ENCODE measurements around the gene HDAC4. TPM values are rescaled to one million over a fixed set of nuclear protein-coding genes. Genes with fewer than 3 reads are reported as not detected.

The HDAC4 gene
- total RNA-seq, 5 donors from 2014 or later (not counting 1 experiment from before 2014, with no cell fraction given) = 44.8 to 80.2 (median 60.9) TPM

DNA sequence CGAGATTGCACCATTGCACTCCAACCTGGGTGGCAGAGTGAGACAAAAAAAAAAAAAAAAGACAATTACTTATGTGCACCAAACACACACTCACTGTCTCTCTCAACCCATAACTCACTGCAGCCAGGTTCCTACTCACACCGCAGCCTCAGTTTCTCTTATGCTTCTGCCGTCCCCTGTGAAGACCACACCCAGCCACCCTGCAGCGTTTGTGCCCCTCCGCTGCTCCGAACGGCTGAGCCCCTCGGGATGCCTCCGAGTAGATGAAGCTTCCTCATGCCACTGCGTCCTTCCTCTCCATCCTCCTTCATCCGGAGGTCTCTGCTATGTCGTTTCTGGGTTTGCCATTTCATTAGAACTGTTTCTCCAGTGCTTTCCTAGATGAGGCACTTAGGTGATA lies 392.8 kb downstream of the HDAC4 start:
- Histone ChIP-seq H3K4me1 (ENCODE audit: control insufficient read depth in 1 of 2, extremely low read depth in 1 of 2, insufficient read depth in 2 of 2, low read length in 2 of 2) (no peaks in the 10 kb centered on the region), H3K9me3 (no peaks in the 10 kb centered on the region), H3K27me3 (replicated peaks in 1 of 2; ENCODE audit: control insufficient read depth in 2 of 2, extremely low read depth in 1 of 2, insufficient read depth in 2 of 2, low read length in 1 of 2) (peaks cover 0 to 57% of the 10 kb centered on the region in 2 experiments), H3K27ac (ENCODE audit: low read length) (no peak overlapping the region), H3K4me3 (ENCODE audit: control insufficient read depth in 1 of 2, extremely low read depth in 1 of 2, low read length in 1 of 2) (no peak overlapping the region), H3K36me3 (ENCODE audit: control insufficient read depth in 2 of 2, extremely low read depth in 1 of 2, insufficient read depth in 1 of 2, low read length in 1 of 2) (no peaks in the 10 kb centered on the region)
- ChIA-PET POLR2A (no interaction called here), CTCF (no interaction called here)
- Mint-ChIP-seq H3K36me3 (no peaks in the 10 kb centered on the region), H3K27me3 (peaks cover 39 to 50% of the 10 kb centered on the region in 2 donors), H3K4me3 (no peak overlapping the region), H3K9me3 (no peaks in the 10 kb centered on the region), H3K4me1 (no peaks in the 10 kb centered on the region), H3K27ac (no peak overlapping the region)
- WGBS (ENCODE audit: insufficient coverage) = 85% methylated on average over 10 of the region's 12 CpGs
- DNase-seq = no peak
- ATAC-seq (replicated peaks in 1 of 4) = no peak

DNA sequence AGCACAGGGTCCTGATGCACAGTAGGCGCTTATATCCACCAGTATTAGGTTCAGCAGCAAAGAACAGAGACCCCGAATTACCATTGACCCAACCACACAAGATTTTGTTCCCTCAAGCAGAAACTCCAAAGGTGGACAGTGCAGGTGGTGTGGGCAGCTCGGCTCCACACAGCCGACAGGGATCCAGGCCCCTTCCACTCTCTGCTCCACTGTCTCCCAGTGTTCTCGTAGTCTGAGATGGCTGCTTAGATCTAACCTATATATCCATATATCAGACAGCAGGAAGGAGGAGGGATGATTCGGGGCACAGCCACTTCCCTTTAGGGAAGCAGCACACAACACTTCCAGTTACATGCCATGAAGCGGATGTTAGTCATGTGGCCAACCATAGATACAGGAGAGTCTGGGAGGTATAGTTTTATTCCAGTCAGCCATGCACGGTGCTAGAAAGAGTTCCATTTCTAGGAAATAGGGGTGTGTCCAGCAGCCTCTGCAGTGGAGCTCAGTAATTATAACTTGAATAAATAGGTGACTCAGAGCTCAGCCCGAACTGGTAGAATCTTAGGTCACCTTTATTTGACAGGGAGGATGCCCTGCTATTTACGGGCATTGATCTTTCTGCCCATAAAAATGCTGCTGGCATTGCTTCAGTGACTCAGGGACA lies 394.1 kb downstream of the HDAC4 start:
- H3K27me3 ChIP-seq (replicated peaks in 1 of 2; ENCODE audit: control insufficient read depth in 2 of 2, extremely low read depth in 1 of 2, insufficient read depth in 2 of 2, low read length in 1 of 2) = peaks cover 0 to 56% of the 10 kb centered on the region in 2 experiments
- WGBS (ENCODE audit: insufficient coverage) = 83% methylated on average over 4 of the region's 10 CpGs
- DNase-seq (no peak), ATAC-seq (replicated peaks in 1 of 4) (no peak)
- no peaks in the 10 kb centered on the region for H3K4me1 ChIP-seq (ENCODE audit: control insufficient read depth in 1 of 2, extremely low read depth in 1 of 2, insufficient read depth in 2 of 2, low read length in 2 of 2)
- no peak overlapping the region for H3K27ac ChIP-seq (ENCODE audit: low read length)
- Mint-ChIP-seq H3K4me1 (no peaks in the 10 kb centered on the region), H3K27me3 (peaks cover 40 to 46% of the 10 kb centered on the region in 2 donors), H3K4me3 (no peak overlapping the region), H3K27ac (no peak overlapping the region), H3K9me3 (peaks cover 0 to 8% (median 7%) of the 10 kb centered on the region in 3 donors), H3K36me3 (no peaks in the 10 kb centered on the region)
- no peak overlapping the region for H3K4me3 ChIP-seq (ENCODE audit: control insufficient read depth in 1 of 2, extremely low read depth in 1 of 2, low read length in 1 of 2)
- CTCF ChIA-PET = no interaction called here
- POLR2A ChIA-PET = no interaction called here
- H3K9me3 ChIP-seq = no peaks in the 10 kb centered on the region
- H3K36me3 ChIP-seq (ENCODE audit: control insufficient read depth in 2 of 2, extremely low read depth in 1 of 2, insufficient read depth in 1 of 2, low read length in 1 of 2) = no peaks in the 10 kb centered on the region

DNA sequence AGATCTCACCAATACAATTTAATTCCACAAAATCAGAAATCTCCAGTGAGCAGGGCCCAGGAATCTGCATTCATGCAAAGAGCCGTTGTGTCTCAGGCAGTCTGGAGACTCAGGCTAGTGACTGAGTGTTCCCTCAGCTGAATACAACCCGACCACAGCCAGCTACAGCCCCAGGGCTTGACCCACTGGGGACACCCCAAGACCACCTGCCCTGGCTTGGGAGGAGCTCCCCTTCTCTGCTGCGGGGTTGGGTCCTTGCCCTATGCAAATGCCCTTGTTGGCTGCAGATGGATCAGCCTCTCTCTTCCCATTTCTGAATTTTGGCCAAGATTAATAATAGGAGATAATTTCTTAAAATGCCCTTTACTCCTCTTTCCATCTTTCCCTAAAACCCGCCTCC lies 395.2 kb downstream of the HDAC4 start:
- CTCF ChIA-PET = no interaction called here
- POLR2A ChIA-PET = no interaction called here
- Histone ChIP-seq H3K27me3 (replicated peaks in 1 of 2; ENCODE audit: control insufficient read depth in 2 of 2, extremely low read depth in 1 of 2, insufficient read depth in 2 of 2, low read length in 1 of 2) (peaks cover 0 to 50% of the 10 kb centered on the region in 2 experiments), H3K27ac (ENCODE audit: low read length) (no peak overlapping the region), H3K36me3 (ENCODE audit: control insufficient read depth in 2 of 2, extremely low read depth in 1 of 2, insufficient read depth in 1 of 2, low read length in 1 of 2) (no peaks in the 10 kb centered on the region), H3K4me1 (ENCODE audit: control insufficient read depth in 1 of 2, extremely low read depth in 1 of 2, insufficient read depth in 2 of 2, low read length in 2 of 2) (no peaks in the 10 kb centered on the region), H3K9me3 (no peaks in the 10 kb centered on the region), H3K4me3 (ENCODE audit: control insufficient read depth in 1 of 2, extremely low read depth in 1 of 2, low read length in 1 of 2) (no peak overlapping the region)
- ATAC-seq (replicated peaks in 1 of 4) (no peak), DNase-seq (no peak)
- no peak overlapping the region for H3K4me3 Mint-ChIP-seq
- H3K27ac Mint-ChIP-seq = no peak overlapping the region
- H3K4me1 Mint-ChIP-seq = no peaks in the 10 kb centered on the region
- H3K9me3 Mint-ChIP-seq = peaks cover 4 to 12% (median 8%) of the 10 kb centered on the region in 3 donors
- H3K27me3 Mint-ChIP-seq = peaks cover 40 to 46% of the 10 kb centered on the region in 2 donors
- no peaks in the 10 kb centered on the region for H3K36me3 Mint-ChIP-seq
- WGBS (ENCODE audit: insufficient coverage) = 80% methylated on average over 1 of the region's 4 CpGs

DNA sequence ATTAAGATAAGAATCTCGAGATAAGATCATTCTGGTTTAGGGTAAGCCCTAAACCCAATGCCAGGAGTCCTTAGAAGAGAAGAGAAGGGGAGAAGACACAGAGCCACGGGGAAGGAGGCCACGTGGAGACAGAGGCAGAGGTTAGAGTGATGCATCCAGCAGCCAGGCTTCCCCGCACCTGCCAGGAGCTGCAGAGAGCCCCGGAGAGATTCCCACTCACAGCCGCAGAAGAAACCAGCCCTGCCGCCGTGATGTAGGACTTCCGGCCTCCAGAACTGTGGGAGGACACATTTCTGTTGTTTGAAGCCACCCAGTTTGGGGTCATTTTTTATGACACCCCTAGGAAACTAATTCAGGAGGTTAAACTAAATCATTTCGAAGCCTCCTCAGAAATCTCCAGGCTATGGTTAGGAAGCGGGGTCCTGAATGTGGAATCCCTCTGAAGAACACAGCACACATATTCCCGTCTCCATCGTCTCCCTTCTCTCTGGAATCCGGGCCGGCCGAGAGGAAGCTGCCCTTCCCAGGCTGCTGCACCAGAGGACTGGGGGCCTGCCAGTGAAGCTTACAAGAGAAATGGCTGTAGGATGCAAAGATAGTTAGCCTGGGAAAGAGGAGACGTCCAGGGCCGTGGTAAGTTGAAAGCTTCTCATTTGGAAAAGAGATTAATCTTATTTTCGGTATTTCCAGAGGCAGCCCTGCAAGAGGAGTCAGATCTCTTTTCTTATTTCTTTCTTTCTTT lies 396.4 kb downstream of the HDAC4 start:
- Mint-ChIP-seq H3K4me3 (no peak overlapping the region), H3K36me3 (no peaks in the 10 kb centered on the region), H3K9me3 (peaks cover 4 to 12% (median 8%) of the 10 kb centered on the region in 3 donors), H3K4me1 (no peaks in the 10 kb centered on the region), H3K27me3 (peaks cover 37 to 45% of the 10 kb centered on the region in 2 donors), H3K27ac (no peak overlapping the region)
- WGBS (ENCODE audit: insufficient coverage) = 77% methylated on average over 8 of the region's 19 CpGs
- no peak overlapping the region for H3K4me3 ChIP-seq (ENCODE audit: control insufficient read depth in 1 of 2, extremely low read depth in 1 of 2, low read length in 1 of 2)
- no peaks in the 10 kb centered on the region for H3K9me3 ChIP-seq
- peaks cover 0 to 52% of the 10 kb centered on the region in 2 experiments for H3K27me3 ChIP-seq (replicated peaks in 1 of 2; ENCODE audit: control insufficient read depth in 2 of 2, extremely low read depth in 1 of 2, insufficient read depth in 2 of 2, low read length in 1 of 2)
- H3K27ac ChIP-seq (ENCODE audit: low read length) = no peak overlapping the region
- H3K36me3 ChIP-seq (ENCODE audit: control insufficient read depth in 2 of 2, extremely low read depth in 1 of 2, insufficient read depth in 1 of 2, low read length in 1 of 2) = no peaks in the 10 kb centered on the region
- ChIA-PET CTCF (no interaction called here), POLR2A (no interaction called here)
- H3K4me1 ChIP-seq (ENCODE audit: control insufficient read depth in 1 of 2, extremely low read depth in 1 of 2, insufficient read depth in 2 of 2, low read length in 2 of 2) = no peaks in the 10 kb centered on the region
- ATAC-seq (replicated peaks in 1 of 4) (no peak), DNase-seq (no peak)

DNA sequence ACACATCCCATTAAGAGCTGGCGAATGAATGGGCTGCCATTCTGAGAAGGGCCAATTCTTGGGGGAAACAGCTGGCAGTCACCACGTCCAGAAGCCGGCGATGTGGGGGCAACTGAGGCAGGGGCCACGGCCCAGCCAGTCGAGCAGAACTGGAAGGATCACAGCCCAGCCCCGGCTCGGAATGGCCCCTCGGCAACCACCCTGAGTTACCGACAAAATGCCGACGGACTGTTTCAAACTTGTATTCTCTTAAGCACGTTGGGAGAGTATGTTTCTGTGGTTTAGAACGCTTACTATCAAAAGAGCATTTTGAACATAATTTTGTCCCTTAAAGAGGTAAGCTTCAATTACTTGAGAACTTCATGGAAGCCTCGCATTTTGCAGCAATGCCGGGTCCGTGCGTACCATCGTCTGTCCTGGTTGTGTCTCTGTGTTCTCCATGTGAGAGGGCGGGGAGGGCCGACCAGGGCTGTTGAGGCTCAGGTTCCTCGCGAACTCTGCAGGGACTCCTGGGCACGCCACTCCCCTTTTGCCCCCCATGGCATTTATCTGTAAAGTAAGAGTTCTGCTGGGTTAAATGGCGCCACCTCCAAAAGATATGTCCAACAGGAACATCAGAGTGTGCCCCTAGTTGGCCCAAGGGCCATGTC lies 397.1 kb downstream of the HDAC4 start:
- 85% methylated on average over 9 of the region's 25 CpGs for WGBS (ENCODE audit: insufficient coverage)
- Mint-ChIP-seq H3K27me3 (peaks cover 32 to 40% of the 10 kb centered on the region in 2 donors), H3K9me3 (peaks cover 4 to 12% (median 8%) of the 10 kb centered on the region in 3 donors), H3K4me1 (no peaks in the 10 kb centered on the region), H3K4me3 (no peak overlapping the region), H3K36me3 (no peaks in the 10 kb centered on the region), H3K27ac (no peak overlapping the region)
- ATAC-seq (replicated peaks in 1 of 4) = no peak
- Histone ChIP-seq H3K27ac (ENCODE audit: low read length) (no peak overlapping the region), H3K4me1 (ENCODE audit: control insufficient read depth in 1 of 2, extremely low read depth in 1 of 2, insufficient read depth in 2 of 2, low read length in 2 of 2) (no peaks in the 10 kb centered on the region), H3K9me3 (no peaks in the 10 kb centered on the region), H3K27me3 (replicated peaks in 1 of 2; ENCODE audit: control insufficient read depth in 2 of 2, extremely low read depth in 1 of 2, insufficient read depth in 2 of 2, low read length in 1 of 2) (peaks cover 0 to 49% of the 10 kb centered on the region in 2 experiments), H3K4me3 (ENCODE audit: control insufficient read depth in 1 of 2, extremely low read depth in 1 of 2, low read length in 1 of 2) (no peak overlapping the region), H3K36me3 (ENCODE audit: control insufficient read depth in 2 of 2, extremely low read depth in 1 of 2, insufficient read depth in 1 of 2, low read length in 1 of 2) (no peaks in the 10 kb centered on the region)
- POLR2A ChIA-PET = no interaction called here
- CTCF ChIA-PET = no interaction called here
- DNase-seq = no peak

DNA sequence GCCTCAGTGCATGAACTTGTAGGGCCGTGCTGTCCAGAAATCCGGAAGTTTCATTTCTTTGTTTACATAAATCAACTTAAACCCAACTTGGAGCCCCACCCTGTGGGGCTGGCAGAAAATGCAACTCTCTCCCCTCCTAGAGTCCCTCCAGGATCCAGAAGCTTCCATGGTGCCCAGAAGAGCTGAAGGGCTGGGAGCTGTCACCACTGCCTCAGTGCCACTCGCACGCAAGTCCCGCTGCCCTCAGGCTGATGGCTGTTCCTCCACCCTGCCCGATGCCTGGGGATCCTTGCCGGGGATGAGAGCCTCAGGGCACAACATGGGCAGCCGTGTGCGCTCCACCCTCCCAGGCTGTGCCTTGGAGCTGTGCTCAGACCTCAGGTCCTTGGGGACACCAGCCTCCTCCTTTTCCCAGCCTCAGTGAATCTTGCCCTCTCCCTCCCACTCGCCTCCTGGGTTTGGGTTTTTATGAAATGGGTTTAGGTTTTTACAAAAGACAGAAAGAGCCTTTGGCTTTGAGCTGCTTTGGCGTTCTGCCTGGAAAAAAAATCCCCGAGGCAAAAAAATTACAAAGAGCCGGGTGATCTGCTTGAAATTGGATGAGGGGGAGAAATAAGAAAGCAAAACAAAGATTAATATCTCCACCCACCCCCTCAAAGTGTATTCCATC lies 397.7 kb downstream of the HDAC4 start:
- no peaks in the 10 kb centered on the region for H3K4me1 ChIP-seq (ENCODE audit: control insufficient read depth in 1 of 2, extremely low read depth in 1 of 2, insufficient read depth in 2 of 2, low read length in 2 of 2)
- Mint-ChIP-seq H3K27ac (no peak overlapping the region), H3K27me3 (peaks cover 27 to 39% of the 10 kb centered on the region in 2 donors), H3K9me3 (peaks cover 4 to 12% (median 8%) of the 10 kb centered on the region in 3 donors), H3K36me3 (no peaks in the 10 kb centered on the region), H3K4me3 (no peak overlapping the region), H3K4me1 (no peaks in the 10 kb centered on the region)
- ATAC-seq (replicated peaks in 1 of 4) = no peak
- no peaks in the 10 kb centered on the region for H3K9me3 ChIP-seq
- ChIA-PET POLR2A (no interaction called here), CTCF (no interaction called here)
- H3K4me3 ChIP-seq (ENCODE audit: control insufficient read depth in 1 of 2, extremely low read depth in 1 of 2, low read length in 1 of 2) = no peak overlapping the region
- 94% methylated on average over 9 of the region's 13 CpGs for WGBS (ENCODE audit: insufficient coverage)
- peaks cover 0 to 50% of the 10 kb centered on the region in 2 experiments for H3K27me3 ChIP-seq (replicated peaks in 1 of 2; ENCODE audit: control insufficient read depth in 2 of 2, extremely low read depth in 1 of 2, insufficient read depth in 2 of 2, low read length in 1 of 2)
- H3K36me3 ChIP-seq (ENCODE audit: control insufficient read depth in 2 of 2, extremely low read depth in 1 of 2, insufficient read depth in 1 of 2, low read length in 1 of 2) = no peaks in the 10 kb centered on the region
- no peak overlapping the region for H3K27ac ChIP-seq (ENCODE audit: low read length)
- no peak for DNase-seq

Measured in T-cell (primary cell).